ENCODE results near the gene FHIT. TPM values are rescaled to one million over a fixed set of nuclear protein-coding genes. Genes with fewer than 3 reads are reported as not detected.

The FHIT gene
- total RNA-seq, 2 experiments from 2014 or later, result 86.0 to 90.6 TPM

DNA sequence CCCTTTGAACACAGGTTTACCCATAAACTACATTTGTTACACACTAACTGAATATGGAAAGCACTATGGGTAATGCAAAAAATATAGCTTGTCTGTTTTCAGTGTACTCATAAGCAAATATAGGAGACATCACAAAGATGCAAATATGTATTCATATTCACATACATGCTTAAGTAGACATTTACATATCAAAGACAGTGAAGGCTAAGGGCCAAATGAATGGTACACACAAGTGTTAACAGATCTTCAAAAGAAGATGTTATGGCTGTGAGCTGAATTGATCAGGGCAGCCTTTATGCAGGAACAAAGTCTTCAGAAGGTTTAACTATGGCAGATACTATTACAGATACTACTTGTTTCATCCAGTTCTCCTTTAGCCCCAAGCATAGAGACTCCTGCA is 384.1 kb downstream of the FHIT start:
- POLR2A ChIA-PET, result no interaction called here
- no peaks in the 10 kb centered on the region for H3K36me3 Mint-ChIP-seq (ENCODE audit: low read depth)

DNA sequence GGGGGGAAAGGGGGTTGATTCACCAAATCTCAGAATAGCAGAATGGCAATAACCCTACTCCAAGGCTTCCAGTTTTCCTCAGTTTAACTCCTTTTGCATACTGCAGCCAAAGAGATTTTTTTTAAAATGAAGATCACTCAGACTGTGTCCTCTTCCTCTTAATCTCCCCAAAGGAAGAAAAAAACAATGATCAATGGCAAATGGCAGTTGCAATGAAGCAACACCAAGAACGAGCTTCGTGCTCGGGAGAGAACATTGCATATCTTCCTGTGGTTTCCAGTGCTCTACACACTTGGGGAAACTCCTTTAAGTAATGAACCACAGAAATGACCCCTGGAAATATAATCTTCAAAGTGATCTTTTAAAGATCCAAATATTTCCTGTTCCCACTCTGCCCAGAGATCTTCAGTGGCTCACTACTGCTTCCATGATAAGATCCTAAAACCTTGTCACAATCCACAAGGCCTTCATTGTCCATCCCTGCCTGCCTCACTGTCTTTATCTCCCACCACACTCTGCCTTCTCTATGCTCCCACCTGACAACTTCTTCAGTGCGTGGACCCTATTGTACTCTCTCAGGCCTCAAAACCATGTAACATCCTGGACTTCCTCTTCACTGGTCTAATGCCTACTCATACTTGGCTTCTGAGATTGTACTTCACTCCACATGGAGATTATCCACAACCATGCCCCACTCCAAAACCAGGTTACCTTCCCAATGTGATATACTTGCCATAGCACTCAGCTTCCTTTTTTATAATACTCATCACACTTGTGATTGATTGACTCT is 394.8 kb downstream of the FHIT start:
- peaks cover 4% of the 10 kb centered on the region for H3K9me3 Mint-ChIP-seq
- H3K36me3 Mint-ChIP-seq (ENCODE audit: low read depth), result no peaks in the 10 kb centered on the region
- ChIA-PET CTCF (no interaction called here), POLR2A (no interaction called here)
- no peaks in the 10 kb centered on the region for H3K27me3 Mint-ChIP-seq
- DNase-seq (no peak), ATAC-seq (ENCODE audit: poor library complexity) (no peak)
- no peak overlapping the region for H3K27ac Mint-ChIP-seq
- no peak overlapping the region for H3K4me3 Mint-ChIP-seq
- Histone ChIP-seq H3K9me3 (ENCODE audit: control insufficient read depth in 1 of 2, insufficient read depth in 1 of 2, low read length in 2 of 2) (no peaks in the 10 kb centered on the region), H3K27me3 (ENCODE audit: control insufficient read depth in 1 of 2, insufficient read depth in 2 of 2, low read length in 2 of 2) (no peaks in the 10 kb centered on the region), H3K27ac (ENCODE audit: low read depth in 1 of 2, low read length in 2 of 2) (no peak overlapping the region), H3K4me1 (ENCODE audit: insufficient read depth, low read length) (no peaks in the 10 kb centered on the region), H3K4me3 (ENCODE audit: low read length) (no peak overlapping the region), H3K36me3 (ENCODE audit: insufficient read depth, low read length) (no peaks in the 10 kb centered on the region)
- TF ChIP-seq, protein P1, sequence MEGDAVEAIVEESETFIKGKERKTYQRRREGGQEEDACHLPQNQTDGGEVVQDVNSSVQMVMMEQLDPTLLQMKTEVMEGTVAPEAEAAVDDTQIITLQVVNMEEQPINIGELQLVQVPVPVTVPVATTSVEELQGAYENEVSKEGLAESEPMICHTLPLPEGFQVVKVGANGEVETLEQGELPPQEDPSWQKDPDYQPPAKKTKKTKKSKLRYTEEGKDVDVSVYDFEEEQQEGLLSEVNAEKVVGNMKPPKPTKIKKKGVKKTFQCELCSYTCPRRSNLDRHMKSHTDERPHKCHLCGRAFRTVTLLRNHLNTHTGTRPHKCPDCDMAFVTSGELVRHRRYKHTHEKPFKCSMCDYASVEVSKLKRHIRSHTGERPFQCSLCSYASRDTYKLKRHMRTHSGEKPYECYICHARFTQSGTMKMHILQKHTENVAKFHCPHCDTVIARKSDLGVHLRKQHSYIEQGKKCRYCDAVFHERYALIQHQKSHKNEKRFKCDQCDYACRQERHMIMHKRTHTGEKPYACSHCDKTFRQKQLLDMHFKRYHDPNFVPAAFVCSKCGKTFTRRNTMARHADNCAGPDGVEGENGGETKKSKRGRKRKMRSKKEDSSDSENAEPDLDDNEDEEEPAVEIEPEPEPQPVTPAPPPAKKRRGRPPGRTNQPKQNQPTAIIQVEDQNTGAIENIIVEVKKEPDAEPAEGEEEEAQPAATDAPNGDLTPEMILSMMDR (IDR thresholded peaks at IDR 0.05), result no peak
- intact Hi-C loops (cut with DNase I, micrococcal nuclease), result no loop called here
- no peaks in the 10 kb centered on the region for H3K4me1 Mint-ChIP-seq (ENCODE audit: low read depth)

More for the DNA sequence above, 384.1 kb downstream of the FHIT start:
- TF ChIP-seq, protein P1 (IDR thresholded peaks at IDR 0.05), result no peak
- Mint-ChIP-seq H3K27me3 (no peaks in the 10 kb centered on the region), H3K4me1 (ENCODE audit: low read depth) (no peaks in the 10 kb centered on the region), H3K27ac (no peak overlapping the region), H3K9me3 (peaks cover 3% of the 10 kb centered on the region), H3K4me3 (no peak overlapping the region)
- H3K4me1 ChIP-seq (ENCODE audit: insufficient read depth, low read length), result no peaks in the 10 kb centered on the region
- CTCF ChIA-PET, result interaction anchor here (0.5 kb wide), 1 partner anchor 511 kb away, joined by 5 read pairs; no protein-coding TSS in a partner anchor
- DNase-seq (no peak), ATAC-seq (ENCODE audit: poor library complexity) (no peak)
- H3K9me3 ChIP-seq (ENCODE audit: control insufficient read depth in 1 of 2, insufficient read depth in 1 of 2, low read length in 2 of 2), result no peaks in the 10 kb centered on the region
- no peak overlapping the region for H3K4me3 ChIP-seq (ENCODE audit: low read length)
- no peaks in the 10 kb centered on the region for H3K27me3 ChIP-seq (ENCODE audit: control insufficient read depth in 1 of 2, insufficient read depth in 2 of 2, low read length in 2 of 2)
- H3K36me3 ChIP-seq (ENCODE audit: insufficient read depth, low read length), result no peaks in the 10 kb centered on the region
- H3K27ac ChIP-seq (ENCODE audit: low read depth in 1 of 2, low read length in 2 of 2), result no peak overlapping the region
- intact Hi-C loops (cut with DNase I, micrococcal nuclease), result no loop called here

GRCh38 chr3:60855250-60855649 is 396.0 kb downstream of the FHIT start:
- Histone ChIP-seq H3K9me3 (ENCODE audit: control insufficient read depth in 1 of 2, insufficient read depth in 1 of 2, low read length in 2 of 2) (no peaks in the 10 kb centered on the region), H3K4me1 (ENCODE audit: insufficient read depth, low read length) (no peaks in the 10 kb centered on the region), H3K27ac (ENCODE audit: low read depth in 1 of 2, low read length in 2 of 2) (no peak overlapping the region), H3K36me3 (ENCODE audit: insufficient read depth, low read length) (no peaks in the 10 kb centered on the region), H3K4me3 (ENCODE audit: low read length) (no peak overlapping the region), H3K27me3 (ENCODE audit: control insufficient read depth in 1 of 2, insufficient read depth in 2 of 2, low read length in 2 of 2) (no peaks in the 10 kb centered on the region)
- intact Hi-C loops (cut with DNase I, micrococcal nuclease), result no loop called here
- H3K27ac Mint-ChIP-seq, result no peak overlapping the region
- POLR2A ChIA-PET, result no interaction called here
- ATAC-seq (ENCODE audit: poor library complexity) (no peak), DNase-seq (peak in 2 of 14 experiments; percentile 5 to 11)
- H3K36me3 Mint-ChIP-seq (ENCODE audit: low read depth), result no peaks in the 10 kb centered on the region
- no peaks in the 10 kb centered on the region for H3K27me3 Mint-ChIP-seq
- CTCF ChIA-PET, result no interaction called here
- TF ChIP-seq, protein P1 (IDR thresholded peaks at IDR 0.05), result no peak
- H3K9me3 Mint-ChIP-seq, result peaks cover 4% of the 10 kb centered on the region
- H3K4me1 Mint-ChIP-seq (ENCODE audit: low read depth), result no peaks in the 10 kb centered on the region
- no peak overlapping the region for H3K4me3 Mint-ChIP-seq

Data from CD4-positive, alpha-beta T cell (primary cell).